GM21390 (cell line): ENCODE measurements around the gene OR1I1.
"Not testable (repeated sequence)": the region's sequence is repeated elsewhere in the genome, so short reads cannot be mapped to it uniquely, and the experiment has no call there.

Source experiments
- ATAC-seq: cut with Tn5 transposase; IDR thresholded peaks from one replicate; pipeline ENCODE4 v1.9.1; 2021; ENCODE audit not compliant: unreplicated experiment

The OR1I1 gene, protein sequence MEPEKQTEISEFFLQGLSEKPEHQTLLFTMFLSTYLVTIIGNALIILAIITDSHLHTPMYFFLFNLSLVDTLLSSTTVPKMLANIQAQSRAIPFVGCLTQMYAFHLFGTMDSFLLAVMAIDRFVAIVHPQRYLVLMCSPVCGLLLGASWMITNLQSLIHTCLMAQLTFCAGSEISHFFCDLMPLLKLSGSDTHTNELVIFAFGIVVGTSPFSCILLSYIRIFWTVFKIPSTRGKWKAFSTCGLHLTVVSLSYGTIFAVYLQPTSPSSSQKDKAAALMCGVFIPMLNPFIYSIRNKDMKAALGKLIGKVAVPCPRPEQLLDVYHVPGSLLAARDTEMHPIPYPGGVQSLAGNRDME

DNA sequence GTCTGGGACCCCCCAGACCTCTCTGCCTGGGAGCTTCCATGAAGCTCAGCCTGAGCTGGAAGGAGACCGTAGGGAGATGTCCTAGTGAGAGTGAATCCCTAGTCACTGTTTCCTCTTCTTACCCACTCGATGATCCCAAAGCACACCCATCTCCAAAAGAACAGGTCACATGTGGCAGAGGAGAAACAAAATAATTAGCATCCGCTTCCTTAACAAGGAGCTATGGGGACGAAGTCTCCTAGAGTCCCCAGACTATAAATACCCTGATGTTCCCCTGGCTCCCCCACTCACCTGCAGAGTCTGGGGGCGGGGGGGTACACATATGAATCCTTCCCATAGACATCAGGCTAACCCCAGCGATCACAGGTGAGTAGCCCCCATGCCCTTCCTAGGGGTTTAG is at the start of gene OR1I1:
Gene OR1I1, plus strand, starts transcription at position 301 of the 400 bp plus-strand sequence. CDS start 4,855 bp downstream, outside the sequence.
- ATAC-seq: no peak

DNA sequence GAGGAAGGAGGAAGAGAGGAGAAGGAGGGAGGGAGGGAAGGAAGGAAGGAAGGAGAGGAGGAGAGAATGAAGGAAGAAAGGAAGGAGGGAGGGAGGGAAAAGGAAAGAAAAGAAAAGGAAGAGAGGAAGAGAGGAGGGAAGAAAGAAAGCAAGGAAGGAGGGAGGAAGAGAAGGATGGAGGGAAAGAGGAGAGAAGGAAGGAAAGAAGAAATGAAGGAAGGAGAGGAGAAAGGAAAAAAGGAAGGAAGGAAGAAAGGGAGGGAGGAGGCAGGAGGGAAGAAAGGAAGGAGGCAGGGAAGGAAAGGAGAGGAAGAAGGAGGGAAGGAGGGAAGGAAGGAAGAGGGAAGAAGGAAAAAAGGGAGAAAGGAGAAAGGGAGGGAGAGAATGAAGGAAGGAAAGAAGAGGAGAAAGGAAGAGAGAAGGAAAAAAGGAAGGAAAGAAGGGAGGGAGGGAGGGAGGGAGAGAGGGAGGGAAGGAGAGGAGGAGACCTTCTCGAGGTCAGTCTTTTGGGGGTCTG is 46.2 kb upstream of the OR1I1 start:
- ATAC-seq: no peak

DNA sequence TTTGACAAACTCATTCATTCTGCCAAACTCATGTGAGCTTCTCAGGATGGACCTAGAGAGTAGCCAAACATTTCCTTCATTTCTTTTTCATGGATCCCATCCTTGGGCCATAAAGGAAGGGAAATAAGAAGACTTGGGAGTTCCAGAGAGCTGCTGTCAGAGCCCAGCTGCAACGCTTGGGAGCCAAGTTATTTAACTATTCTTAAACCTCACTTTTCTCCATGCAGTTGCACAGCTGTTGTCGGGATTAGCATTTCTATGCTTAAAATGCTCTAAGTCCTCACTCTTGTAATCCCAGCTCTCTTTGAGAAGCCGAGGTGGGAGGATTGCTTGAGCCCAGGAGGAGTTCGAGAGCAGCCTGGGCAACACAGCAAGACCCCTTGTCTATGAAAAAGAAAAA is 44.4 kb upstream of the OR1I1 start:
- ATAC-seq: no peak

DNA sequence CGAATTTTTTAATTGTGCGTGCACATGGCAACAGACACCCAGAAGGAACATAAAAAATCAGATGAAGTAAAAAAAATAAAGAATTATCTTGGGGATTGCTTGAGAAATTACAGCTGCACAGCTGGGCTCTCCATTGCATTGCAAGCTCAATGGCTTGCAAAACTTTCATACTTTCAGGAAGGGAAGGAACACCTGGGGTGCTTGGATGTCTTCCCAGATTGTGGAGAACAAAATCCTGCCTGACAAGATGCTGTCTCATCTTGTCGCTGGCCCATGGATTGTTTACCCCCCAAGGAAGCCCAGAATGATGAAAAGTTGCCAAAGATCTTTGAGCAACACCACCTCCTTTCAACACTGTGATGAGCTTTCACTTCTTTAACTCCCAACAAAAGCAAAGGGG is 43.7 kb upstream of the OR1I1 start:
- ATAC-seq: no peak

DNA sequence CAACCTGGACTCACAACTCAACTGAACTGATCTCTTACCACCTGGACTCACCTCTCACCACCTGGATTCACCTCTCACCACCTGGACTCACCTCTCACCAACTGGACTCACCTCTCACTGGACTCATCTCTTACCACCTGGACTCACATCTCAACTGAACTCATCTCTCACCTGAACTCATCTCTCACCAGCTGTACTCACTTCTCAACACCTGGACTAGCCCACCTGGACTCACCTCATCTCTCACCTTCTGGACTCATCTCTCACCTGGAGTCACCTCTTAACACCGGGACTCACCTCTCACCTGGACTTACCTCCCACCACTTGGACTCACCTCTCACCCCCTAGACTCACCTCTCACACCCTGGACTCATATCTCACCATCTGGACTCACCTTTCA is 40.0 kb upstream of the OR1I1 start:
- no peak for ATAC-seq

DNA sequence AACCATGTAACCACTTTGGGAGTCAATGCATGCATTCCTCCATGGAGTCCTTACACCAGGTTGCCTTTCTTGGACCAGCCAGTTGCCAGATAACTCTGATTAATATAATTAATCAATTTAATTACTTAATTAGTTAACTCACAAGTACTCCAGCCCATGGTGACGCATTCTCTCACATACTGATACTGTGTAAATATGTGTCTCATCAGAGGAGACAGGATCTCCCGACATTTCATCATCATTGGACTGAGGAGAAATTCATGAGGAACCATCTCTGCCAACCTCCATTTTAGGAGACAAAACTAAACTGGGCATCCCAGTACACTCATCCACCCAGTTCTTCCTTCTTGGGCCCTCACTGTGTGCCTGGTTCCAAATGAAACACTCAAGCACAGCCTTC is 39.2 kb upstream of the OR1I1 start:
- no peak for ATAC-seq

DNA sequence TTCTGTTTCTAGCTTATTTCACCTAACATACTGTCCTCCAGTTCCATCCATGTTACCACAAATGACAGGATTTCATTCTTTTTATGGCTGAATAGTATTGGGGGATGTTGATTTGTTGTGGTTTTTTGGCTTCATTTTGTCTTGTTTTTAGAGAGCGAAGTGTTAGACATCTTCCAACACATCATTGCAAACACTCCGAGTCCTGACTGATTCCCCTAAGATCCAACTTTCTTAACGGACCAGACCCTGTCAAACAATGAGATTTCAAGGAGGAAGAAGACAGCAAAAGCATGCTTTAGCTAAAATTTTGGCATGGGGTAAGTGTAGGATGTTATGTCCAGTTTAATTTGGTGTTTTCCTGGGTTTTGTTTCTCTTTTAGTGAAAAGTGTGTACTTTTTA is 36.5 kb upstream of the OR1I1 start:
- no peak for ATAC-seq

DNA sequence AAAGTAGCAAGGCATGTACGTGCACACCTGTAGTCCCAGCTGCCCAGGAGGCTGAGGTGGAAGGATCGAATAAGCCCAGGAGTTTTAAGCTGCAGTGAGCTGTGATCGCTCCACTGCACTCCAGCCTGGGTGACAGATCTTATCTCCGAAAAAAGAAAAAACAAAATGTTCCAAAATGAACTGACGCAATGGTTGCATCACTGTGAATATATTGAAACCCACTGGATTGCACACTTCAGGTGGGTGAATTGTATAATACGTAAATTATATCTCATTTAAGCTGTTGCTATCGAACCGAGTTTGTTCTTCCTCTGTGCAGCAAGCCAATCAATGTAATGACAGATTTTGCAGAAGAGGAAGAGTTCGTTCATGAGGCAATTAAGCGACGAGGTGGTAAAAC is 34.3 kb upstream of the OR1I1 start:
- no peak for ATAC-seq

DNA sequence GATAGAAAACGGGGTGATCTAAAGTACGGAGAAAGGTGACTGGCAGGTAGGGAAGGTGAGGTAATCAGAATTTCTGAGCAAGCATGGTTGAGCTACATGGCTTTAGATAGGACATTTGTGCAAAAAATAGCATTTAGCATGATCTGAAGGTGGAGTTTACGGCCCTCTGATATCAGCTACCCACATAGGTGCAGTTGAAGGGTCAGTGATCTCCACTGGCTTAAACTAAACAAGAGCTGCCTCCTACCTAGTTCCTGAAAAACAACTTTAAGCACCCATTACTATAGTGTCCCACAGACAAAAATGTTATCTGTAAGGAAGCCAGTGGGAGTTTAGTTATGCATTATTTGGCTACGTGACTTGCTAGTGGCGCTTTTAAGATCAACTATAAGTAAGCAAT is 33.9 kb upstream of the OR1I1 start:
- no peak for ATAC-seq

DNA sequence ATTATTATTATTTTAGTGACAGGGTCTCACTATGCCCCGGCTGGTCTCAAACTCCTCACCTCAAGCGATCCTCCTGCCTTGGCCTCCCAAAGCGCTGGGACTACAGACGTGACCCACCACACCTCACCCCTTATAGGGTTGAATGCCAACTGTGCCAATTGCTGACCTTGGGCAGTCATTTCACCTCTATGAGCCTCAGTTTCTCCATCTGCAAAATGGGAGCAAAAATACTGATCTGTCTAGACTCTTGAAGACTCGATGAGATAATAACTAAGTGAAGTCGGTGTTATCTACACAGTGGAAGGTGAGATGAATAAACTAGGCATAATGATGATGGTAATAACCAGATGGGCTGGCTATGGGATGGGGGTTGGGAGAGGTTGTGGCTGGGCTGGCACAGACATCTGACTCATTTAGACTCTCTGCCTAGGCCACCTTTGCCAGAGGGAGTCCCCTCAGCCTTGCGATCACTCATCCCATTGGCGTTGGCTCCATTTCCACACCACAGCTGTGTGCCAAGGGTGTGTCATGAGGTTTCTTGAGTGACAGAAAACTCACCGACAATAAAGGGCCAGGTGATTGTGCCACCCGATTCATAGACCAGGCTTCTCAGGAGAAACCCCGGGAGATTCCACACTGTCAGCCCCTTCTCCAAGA is 33.0 kb upstream of the OR1I1 start, which contains the start of gene CASP14:
Gene CASP14, plus strand, starts transcription at position 596 of the 657 bp plus-strand sequence. CDS start 2,772 bp downstream, outside the sequence.
- no peak for ATAC-seq

DNA sequence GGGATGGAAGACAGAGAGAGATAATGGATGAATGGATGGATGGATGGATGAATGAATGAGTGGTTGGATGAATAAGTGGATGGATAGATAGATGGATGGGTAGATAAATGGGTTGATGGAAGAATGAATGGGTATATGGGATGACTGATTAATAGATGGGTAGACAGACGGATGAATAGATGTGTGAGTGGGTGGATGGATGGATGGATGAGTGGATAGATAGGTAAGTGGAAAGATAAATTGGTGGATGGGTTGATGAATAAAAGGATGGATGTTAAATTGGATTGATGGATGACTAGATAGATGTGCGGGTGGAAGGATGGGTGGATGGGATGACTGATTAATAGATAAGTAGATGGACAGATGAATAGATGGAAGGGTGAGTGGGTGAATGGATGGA is 31.4 kb upstream of the OR1I1 start:
- ATAC-seq: no peak

DNA sequence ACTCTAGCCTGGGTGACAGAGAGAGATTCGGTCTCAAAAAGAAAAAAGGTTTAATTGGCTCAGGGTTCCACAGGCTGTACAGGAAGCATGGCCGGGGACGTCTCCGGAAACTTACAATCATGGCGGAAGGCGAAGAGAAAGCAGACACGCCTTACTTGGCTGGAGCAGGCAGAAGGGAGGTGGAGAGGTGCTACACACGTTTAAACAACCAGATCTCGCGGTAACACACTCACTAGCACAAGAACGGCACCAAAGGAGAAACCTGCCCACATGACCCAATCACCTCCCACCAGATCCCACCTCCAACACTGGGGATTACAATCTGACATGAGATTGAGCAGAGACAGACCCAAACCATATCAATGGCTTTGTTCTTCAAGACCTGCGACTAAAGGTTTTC is 20.0 kb upstream of the OR1I1 start:
- ATAC-seq: no peak

DNA sequence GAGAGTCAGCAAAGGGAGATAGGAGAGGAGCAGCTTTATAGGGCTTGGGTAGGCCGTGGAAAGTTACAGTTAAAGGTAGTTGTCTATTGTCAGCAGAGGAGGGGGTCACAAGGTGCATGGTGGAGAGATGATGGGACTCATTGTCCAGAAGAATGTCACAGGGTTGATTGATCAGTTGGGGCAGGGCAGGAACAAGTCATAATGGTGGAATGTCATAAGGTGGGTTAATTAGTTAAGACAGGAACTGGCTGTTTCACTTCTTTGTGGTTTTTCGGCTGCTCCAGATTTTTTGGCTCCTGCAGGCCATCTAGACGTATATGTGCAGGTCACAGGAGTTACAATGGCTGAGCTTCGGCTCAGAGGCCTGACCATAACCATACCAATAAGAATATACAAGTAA is 11.6 kb upstream of the OR1I1 start:
- ATAC-seq: not testable (repeated sequence)

DNA sequence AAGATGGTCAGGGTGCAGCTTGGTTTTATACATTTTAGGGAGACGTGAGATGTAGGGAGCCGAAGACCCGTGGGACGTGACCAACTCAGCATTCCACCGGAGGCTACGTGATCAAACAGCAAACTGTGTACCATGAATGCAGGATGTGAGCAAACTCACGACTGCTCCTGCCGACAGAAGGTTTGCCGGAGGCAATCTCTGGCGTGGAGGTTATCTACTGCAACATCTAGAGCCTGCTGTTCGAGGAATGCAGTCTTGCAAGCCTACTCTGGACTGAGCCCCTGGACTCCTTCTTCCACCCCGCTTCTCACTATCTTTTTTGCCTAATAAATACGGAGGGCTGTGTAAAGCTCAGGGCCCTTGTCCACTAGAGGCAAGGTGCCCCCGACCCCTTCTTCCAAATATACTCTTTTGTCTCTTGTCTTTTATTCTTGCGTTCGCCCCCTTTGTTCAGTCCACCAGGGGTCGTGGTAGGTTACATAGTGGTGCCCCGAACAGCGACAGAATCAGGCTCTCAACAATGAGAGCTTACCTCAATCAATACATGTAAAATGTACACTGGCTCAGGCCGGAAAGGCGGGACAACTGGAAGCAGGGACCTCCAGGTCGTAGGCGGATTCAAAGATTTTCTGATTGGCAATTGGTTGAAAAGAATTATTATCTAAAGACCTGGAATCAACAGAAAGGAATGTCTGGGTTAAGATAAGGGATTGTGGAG is 8.9 kb upstream of the OR1I1 start:
- no peak for ATAC-seq

DNA sequence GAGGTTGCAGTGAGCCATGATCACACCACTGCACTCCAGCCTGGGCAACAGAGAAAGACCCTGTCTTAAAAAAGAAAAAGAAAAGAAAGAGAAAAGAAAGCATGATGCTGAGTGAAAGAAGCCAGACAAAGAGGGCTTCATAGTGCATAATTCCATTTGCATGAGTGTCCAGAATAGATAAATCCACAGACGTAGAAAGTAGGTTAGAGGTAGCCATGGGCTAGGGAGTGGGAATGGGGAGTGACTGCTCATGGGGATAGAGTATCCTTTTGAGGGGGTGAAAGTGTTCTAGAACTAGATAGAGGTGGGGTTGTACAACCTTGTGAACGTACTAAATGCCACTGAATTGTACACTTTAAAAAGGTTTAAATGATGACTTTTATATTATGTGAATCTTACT is 7.6 kb upstream of the OR1I1 start:
- ATAC-seq: no peak

DNA sequence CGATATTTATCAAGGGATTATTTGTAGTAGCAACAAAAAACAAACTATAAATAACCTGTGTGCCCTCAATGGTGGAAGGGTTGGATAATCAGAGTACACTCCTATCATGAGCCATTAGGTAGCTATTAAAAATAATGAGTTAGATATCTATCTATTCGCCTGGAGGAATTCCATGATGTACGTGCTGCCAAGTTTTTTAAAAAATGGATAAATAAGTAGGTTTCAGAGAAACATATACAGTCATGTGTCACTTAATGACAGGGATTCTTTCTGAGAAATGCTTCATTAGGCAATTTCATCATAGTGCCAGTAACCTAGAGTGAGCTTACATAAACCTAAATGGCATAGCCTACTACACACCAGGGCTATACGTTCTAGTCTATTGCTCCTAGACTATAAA is 6.2 kb upstream of the OR1I1 start:
- ATAC-seq: no peak

DNA sequence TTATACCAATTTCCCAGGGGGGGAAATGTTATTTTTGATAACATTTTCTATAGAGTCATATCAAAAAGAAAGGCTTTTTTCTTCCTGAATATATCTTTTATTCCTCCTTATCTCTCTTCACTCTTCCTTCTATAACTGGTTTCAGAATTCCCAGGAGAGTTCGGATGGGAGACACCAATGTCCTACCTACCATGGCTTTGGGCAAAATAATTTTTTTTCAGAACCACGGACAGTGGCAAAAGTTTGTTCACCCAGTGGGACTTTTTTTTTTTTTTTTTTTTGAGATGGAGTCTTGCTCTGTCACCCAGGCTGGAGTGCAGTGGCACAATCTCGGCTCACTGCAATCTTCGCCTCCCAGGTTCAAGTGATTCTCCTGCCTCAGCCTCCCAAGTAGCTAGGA is 2.0 kb upstream of the OR1I1 start:
- not testable (repeated sequence) for ATAC-seq

DNA sequence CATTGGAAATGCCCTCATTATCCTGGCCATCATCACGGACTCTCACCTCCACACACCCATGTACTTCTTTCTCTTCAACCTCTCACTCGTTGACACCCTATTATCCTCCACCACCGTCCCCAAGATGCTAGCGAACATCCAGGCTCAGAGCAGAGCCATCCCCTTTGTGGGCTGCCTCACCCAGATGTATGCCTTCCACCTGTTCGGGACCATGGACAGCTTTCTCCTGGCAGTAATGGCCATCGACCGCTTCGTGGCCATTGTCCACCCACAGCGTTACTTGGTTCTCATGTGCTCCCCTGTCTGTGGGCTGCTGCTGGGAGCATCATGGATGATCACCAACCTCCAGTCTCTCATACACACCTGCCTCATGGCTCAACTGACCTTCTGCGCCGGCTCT is 5.2 kb downstream of the OR1I1 start:
- ATAC-seq: no peak

DNA sequence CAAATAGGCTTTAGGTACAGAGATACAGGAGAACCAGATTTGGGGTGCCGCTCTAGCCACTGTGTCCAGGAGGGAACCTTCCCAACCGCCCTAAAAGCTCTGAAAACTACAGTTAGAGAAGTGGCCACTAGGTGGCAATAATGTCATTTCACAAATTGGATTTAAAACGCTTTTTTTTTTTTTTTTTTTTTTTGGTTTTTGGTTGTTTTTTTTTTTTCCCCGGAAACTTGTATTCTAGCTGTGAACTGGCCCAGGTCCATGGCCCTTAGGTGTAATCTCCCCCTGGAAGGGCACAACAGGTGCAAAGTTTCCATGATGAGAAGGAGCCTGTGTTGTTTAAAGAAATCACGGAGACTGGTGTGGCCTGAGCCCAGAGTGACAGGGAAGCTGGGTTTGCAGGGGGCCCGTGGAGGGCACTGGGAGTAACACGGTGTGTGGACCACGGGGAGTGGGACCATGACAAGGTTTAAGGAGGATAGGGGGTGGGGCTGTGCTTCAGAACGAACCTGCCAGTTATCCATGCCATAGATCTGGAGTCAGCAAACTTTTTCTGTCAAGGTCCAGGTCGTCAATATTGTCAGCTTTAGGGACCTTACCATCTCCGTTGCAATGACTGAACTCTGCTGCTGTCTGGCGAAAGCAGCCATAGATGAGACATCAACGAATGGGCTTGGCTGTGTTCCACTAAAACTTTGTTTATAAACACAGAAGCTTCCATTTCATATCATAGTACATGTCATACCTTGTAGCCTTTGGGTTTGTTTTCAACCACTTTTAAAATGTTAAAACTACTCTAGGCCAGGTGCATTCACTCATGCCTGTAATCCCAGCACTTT is 10.1 kb downstream of the OR1I1 start:
- ATAC-seq: no peak

DNA sequence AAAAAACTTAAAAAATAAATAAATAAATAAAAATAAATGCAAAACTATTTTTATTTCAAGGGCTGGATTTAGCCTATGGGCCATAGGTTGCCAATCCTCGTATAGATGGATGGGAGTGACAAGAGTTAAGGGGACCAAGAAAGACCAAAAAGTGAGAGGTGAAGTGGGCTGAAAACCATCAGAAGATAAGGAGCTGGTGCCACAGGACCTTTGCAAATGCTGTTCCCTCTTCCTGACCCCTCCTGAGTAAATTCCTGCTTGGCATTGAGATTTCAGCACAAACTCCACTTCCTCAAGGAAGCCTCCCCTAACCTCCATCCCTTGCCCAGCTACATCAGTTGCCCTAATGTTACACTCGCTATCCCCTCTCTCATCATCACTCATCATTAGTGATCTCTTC is 11.0 kb downstream of the OR1I1 start:
- ATAC-seq: no peak

DNA sequence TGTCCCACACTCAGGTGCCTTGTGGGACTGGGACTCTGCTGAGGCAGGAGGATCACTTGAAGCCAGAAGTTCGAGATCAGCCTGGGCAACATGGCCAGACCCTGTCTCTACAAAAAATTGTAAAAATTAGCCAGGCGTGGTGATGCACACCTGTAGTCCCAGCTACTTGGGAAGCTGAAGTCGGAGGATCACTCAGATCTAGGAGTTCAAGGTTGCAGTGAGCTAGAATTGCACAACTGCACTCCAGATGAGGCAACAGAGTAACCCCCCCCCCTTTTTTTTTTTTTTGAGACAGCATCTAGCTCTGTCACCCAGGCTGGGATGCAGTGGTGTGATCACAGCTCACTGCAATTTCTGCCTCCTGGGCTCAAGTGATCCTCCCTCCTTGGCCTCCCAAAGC is 14.2 kb downstream of the OR1I1 start:
- ATAC-seq: no peak
